ENCODE results near the gene ODAD4. TPM values are rescaled to one million over a fixed set of nuclear protein-coding genes. Genes with fewer than 3 reads are reported as not detected.

ODAD4 gene
- total RNA-seq, 2 donors from 2014 or later = 0.12 to 0.20 TPM

DNA sequence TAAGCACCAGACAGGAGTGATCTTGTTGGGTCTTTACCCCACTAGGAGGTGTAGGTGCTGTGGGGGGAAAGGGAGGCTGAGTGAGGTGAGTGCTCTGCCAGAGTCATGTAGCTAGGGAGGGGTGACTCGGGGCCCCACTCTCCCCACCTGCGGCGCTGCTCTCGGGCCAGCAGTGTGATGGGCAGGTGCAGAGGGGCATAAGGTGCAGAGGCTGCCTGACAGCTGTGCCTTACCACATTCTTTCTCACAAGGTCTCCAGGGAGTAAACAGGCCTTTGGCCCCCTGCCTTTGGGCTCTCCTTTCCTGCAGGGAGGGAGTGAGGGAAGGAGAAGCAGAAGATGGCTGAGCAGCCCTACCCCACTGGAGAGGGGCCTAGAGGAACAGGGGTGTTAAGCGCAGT, 31.7 kb downstream of the ODAD4 start:
- intact Hi-C loops (cut with DNase I, micrococcal nuclease) = loop anchor here in 1 of 2 donors (10.0 kb wide), 1 partner anchor 153 kb away; the partner anchor contains the start of gene DHX58
- DNase-seq (no peak), ATAC-seq (no peak)

DNA sequence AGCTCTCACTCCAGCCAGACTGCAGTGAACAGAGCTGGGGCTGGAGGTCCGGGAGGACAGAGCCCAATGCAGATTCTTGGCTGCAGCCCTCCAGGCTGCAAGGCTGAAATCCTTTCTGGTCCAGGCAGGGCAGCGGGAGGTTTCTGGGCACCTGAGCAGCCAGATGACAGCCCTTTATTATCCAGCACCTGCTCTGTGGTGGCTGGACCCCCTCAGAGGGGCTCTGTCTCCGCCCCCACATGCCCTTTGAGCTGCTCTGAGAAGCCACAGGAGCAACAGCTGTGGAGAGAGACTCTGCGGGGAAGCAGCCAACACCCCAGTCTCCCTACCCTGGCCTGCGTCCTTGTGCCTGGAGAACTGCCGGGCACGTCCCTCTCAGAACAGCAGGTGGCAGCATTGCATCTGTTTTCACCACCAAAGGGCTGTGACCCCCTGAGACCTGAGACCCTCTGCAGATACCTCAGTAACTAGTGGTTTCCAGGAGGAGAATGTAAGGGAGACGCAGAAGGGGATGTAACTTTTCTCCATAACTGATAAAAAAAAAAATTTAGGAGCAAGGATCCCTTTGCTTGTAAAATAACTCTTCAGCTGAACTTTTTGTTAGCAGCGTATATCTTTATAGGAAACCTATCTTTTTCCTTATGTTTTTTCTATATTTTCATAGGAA, 32.5 kb downstream of the ODAD4 start:
- peak; percentile 58 to 82 for DNase-seq
- intact Hi-C loops (cut with DNase I, micrococcal nuclease) = loop anchor here in 1 of 2 donors (10.0 kb wide), 1 partner anchor 152 kb away; the partner anchor contains the start of gene DHX58
- ATAC-seq = peak; percentile 12

DNA sequence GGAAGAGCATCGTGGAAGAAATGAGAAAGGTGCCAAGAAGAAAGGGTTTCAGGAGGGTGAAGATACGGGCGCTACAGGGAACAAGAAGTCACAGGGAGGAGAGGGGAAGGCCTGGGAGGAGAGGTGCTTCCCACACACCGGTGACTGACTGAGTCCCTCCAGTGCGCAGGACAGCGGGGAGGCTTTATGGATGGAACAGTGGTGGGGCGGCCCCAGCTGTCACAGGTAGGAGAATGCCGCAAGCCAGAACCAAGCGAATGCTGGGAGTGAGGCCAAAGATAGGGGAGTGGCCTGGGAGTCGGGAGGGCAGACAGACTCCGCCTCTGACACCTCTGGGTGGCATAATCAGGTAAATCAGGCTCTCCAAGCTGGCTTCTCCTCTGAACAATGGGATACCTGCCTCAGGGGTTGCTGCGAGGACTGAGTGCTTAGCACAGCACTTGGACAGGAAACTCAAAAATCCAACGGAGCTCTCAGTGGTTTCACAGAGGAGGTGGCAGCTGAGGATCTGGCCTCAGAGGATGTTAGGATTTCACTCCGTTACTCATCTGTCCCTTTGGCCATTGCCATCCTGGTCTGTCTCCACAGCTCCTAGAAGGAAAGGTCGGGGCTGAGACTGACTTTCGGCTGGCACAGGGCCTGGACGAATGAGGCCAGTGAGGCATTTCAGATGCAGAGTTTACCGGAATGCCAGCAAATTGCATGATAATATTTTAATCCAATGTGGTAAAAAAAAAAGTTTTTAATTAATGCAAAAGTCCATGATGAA, 35.5 kb downstream of the ODAD4 start:
- DNase-seq = peak; percentile 84 to 92
- intact Hi-C loops (cut with DNase I, micrococcal nuclease) = loop anchor here in 1 of 2 donors (10.0 kb wide), 1 partner anchor 149 kb away; the partner anchor contains the start of gene DHX58
- ATAC-seq = peak; percentile 79

DNA sequence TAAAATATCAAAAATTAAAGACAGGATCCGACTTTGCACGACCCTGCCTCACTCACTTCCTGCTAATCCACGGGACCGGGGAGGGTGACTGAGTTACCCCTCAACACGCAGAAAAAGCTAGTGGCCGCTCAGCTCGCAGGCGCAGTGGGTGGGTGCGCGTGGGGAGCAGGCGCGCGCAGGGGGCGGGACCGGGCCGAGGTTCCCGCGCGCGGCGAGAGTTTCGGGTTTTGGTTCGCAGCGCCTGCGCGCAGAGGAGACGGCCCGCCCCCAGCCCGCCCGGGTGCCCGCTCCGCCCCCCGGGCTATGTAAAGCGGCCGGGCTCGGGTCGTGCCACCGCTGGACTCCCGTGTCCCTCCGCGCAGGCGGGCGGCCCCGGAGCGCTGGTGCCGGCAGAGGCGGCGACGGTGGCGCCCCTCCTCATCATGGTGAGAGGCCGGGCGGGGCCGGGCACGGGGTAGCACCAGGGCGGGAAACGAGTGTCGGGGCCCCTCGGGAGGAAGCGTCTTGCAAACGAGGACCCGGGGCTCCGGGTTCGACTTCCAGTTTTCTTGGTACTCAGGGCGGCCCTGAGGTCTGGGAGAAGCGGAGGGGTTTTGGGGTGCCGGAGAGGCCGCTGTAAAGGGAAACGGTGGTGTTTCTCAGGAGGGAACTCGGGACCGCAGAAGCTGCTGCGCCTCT, 36.2 kb downstream of the ODAD4 start, which contains the start of gene CNP:
CNP (plus strand) TSS at position 333 of the 678 bp plus-strand sequence; CDS start at position 423, 90 bp downstream.
- ATAC-seq (peak; percentile 88), DNase-seq (peak; percentile 89 to 95)
- intact Hi-C loops (cut with DNase I, micrococcal nuclease) = loop anchor here in 1 of 2 donors (10.0 kb wide), 1 partner anchor 148 kb away; the partner anchor contains the start of gene DHX58

DNA sequence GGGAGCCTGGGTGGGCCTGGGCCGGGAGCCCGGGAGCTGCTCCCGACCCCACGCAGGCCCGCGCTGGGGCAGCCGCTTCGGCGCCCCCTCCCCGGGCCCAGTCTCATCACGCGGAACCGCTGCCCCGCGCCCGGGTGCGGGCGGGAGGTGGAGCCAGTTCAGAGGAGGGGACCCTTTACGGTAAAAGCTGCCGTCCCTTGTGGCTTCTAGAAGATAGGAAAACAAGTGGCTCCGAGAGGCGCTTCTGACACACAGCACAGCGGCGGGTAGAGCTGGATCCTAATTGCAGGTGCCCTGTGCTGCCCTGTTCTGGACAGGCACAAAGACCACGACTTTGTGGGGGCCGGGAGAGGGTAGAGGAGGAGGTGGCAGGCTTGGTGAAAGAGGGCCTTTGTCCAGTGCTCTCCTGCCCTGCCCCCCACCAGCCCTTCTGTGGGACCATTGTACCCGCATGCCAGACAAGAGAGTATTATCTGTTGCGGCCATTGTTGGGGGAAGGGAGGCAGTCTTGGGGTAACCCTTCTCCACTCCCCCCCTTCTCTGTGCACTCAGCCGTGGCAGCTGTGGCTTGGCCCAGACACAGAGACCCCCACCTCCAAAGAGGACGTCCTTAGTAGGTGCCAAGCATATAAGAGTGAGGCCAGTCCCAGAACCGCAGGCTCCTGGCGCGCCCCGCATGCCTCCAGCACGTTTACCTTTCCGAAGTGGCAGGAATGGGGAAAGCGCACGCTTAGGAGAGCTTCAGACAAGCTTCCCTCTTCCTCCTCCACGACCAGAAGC, 36.9 kb downstream of the ODAD4 start:
- peak; percentile 47 to 51 for DNase-seq
- intact Hi-C loops (cut with DNase I, micrococcal nuclease) = loop anchor here in 1 of 2 donors (10.0 kb wide), 1 partner anchor 147 kb away; the partner anchor contains the start of gene DHX58
- peak; percentile 15 for ATAC-seq

GRCh38 chr17:41967921-41968578, 37.6 kb downstream of the ODAD4 start:
- intact Hi-C loops (cut with DNase I, micrococcal nuclease) = loop anchor here in 1 of 2 donors (10.0 kb wide), 1 partner anchor 147 kb away; the partner anchor contains the start of gene DHX58
- no peak for ATAC-seq
- no peak for DNase-seq

DNA sequence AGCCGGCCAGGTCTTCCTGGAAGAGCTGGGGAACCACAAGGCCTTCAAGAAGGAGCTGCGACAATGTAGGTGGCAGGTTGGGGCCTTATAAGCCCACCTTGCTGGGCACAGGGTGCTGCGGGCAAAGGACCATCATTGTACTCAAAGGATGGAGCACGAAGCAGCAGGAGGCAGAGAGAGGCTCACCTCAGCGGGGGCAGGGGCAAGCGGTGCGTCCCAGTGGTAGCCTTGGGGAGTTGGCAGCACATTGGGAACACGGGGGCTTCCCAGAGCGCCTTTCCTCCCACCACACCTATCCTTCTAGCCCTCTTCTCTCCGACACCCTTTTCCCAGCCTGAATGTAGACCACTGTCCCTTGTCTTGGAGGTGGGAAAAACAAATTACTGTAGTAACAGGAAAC, 38.3 kb downstream of the ODAD4 start:
- ATAC-seq (no peak), DNase-seq (no peak)
- intact Hi-C loops (cut with DNase I, micrococcal nuclease) = loop anchor here in 1 of 2 donors (10.0 kb wide), 1 partner anchor 146 kb away; the partner anchor contains the start of gene DHX58

DNA sequence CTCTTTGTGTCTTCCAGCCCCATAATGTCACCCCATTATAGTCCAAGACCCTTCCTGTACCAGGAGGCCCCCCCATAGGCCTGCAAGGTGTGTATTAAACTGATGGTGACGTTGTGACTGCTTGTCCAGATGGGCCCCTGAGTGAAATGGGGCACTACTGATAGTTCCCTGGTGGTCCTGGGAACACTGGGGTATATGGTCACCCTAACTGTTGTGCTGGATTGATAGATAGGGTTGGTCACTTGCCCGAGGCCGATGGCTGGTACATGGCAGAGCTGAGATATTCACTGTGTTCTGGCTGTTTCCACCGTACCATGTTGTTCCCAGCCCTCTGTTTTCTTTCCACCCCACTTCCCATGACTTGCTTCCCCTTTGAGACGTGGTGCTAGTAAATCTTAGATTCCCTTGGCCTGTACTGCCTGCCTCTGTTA, 40.5 kb downstream of the ODAD4 start:
- ATAC-seq (no peak), DNase-seq (no peak)
- intact Hi-C loops (cut with DNase I, micrococcal nuclease) = no loop called here

DNA sequence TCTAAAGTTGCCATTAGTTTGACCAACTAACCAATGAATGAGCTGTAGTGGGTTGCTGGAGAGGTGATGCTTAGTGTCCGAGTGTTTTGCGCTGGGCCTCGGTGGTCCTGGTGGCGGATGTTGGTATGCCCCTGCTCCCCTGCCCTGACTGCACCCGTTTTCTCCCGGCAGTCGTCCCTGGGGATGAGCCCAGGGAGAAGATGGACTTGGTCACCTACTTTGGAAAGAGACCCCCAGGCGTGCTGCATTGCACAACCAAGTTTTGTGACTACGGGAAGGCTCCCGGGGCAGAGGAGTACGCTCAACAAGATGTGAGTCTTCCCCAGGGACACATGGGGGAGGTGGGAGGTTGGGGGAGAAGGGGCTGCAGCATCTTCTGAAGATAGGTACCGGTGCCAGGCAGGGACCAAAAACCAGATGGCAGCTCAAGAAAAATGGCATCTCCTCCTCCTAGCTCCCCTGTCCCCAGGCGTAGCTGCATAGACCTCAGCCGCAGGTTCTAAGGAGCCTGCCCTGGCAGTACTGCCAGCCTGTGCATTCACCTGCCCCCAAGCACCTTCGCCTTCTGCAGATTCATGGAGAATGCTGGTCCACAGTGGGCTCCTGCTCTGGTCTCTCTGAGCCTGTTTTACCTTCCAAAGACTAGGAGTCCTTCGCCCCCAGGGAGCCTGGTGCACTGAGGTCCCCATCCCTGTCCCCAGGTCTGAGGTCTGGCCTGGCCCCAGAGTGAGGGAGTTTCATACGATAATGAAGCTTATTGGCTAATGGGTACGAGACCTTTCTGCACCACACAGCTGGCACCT, 41.5 kb downstream of the ODAD4 start:
- DNase-seq (no peak), ATAC-seq (no peak)
- intact Hi-C loops (cut with DNase I, micrococcal nuclease) = no loop called here

- intact Hi-C loops (cut with DNase I, micrococcal nuclease) = no loop called here
- peak; percentile 8 for ATAC-seq
- no peak for DNase-seq
These were observed 42.4 kb downstream of the ODAD4 start for GRCh38 chr17:41972571-41973407.

DNA sequence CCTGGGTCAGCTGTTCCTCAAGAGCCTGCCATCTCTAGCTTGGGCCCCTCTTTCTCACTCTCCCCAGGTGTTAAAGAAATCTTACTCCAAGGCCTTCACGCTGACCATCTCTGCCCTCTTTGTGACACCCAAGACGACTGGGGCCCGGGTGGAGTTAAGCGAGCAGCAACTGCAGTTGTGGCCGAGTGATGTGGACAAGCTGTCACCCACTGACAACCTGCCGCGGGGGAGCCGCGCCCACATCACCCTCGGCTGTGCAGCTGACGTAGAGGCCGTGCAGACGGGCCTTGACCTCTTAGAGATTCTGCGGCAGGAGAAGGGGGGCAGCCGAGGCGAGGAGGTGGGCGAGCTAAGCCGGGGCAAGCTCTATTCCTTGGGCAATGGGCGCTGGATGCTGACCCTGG, 43.0 kb downstream of the ODAD4 start:
- DNase-seq = no peak
- intact Hi-C loops (cut with DNase I, micrococcal nuclease) = no loop called here
- no peak for ATAC-seq

- no peak for DNase-seq
- intact Hi-C loops (cut with DNase I, micrococcal nuclease) = no loop called here
- ATAC-seq = no peak
These were observed 43.6 kb downstream of the ODAD4 start for GRCh38 chr17:41974031-41974430.

DNA sequence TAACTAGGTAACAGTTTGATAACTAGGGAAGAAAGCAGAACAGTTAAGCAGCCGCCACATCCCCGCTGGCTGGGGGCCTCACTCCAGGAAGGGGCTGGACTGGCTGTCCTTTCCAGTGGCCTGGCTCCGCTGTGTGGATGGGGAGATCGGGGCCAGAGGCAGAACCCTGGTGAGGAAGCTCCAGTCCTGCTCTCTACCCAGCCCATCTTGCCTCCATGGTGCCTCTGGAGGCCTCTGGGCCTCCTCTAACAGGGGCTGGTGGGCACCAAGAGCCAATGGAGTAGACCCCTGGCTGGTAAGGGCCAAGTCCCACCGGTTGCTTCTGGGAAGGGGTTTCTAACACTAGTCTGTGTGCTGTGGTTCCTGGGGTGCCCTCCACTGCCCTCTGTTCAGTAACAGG, 44.2 kb downstream of the ODAD4 start:
- DNase-seq (no peak), ATAC-seq (no peak)
- intact Hi-C loops (cut with DNase I, micrococcal nuclease) = no loop called here

DNA sequence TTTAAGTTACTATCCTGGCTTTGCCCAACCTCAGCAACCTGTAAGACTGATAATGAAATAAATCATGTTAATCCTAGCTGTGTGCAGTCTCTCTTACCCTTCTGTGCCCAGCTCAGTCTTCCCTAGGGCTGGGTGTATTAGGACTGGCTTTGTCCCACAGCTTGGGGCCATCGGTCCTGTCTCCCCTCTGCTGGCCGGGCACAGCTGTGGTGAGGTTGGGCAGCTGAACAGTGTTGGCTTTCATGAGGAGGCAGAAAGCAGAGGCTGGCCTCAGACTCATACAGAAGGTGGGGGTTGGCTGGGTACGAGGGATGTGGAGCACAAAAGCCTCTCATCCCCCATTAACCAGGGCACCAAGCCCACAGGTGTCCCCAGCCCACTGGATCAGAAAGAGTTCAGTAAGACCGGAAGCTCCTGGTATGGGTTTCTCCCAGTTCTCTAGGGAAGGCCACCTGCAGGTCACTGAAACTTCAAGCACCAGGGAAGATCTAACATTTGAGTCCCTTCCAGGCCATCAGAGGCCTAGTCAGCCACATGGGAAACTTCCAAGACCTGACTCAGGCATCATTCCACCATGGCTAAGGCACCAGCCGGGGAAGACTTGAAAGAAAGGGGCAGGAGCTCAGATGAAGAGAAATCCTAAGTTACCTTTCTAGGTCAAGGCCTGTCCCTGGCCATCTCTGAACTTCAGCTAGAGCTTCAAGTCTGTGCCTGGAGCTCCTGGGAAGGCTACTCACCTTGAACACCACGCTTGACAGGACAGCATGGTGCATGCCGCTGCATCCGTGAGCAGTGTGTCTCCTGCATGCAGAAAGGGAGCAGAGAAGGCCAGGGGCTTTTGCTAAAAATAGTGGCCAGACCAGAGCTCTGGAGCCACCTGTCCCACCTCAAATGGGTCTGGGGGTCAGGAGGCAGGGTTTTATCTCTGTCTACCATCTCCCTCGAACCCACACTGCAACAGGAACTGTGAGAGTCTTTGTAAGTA, 45.0 kb downstream of the ODAD4 start:
- ATAC-seq (no peak), DNase-seq (no peak)
- intact Hi-C loops (cut with DNase I, micrococcal nuclease) = no loop called here

DNA sequence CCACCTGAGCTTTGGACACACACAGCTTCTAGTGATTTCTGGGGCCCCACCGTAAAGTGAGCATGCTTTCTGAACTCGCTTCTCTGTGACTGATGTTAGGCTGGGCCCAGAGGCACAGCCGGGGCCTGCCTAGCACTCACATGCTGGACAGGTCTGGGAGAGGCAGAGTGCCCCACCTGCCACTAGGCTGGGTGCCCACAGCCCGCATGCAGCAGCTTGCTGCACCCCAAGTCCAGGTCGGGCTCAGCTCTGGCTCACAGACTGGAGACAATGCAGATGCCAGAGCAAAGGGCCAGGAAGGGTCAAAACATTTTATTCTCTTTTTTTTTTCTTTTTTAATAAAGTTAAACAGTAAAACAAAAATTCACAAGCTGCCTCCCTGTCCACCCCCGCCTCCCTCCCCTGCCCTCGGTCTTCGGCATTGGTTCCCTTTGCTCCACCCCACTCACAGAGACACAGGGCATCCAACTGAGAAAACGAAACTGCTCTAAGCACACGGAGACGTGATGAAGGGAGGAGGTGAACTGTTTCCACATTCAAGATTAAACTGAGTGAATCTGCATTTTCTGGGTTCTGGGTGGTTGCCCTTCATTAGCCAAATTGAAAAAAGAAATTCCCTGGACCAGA, 45.8 kb downstream of the ODAD4 start:
- ATAC-seq (no peak), DNase-seq (no peak)
- intact Hi-C loops (cut with DNase I, micrococcal nuclease) = no loop called here
